ENCODE data around the gene DNAH17. TPM values are rescaled to one million over a fixed set of nuclear protein-coding genes. Genes with fewer than 3 reads are reported as not detected.

The DNAH17 gene
- total RNA-seq, 1 experiment from 2014 or later: 0.11 TPM

DNA sequence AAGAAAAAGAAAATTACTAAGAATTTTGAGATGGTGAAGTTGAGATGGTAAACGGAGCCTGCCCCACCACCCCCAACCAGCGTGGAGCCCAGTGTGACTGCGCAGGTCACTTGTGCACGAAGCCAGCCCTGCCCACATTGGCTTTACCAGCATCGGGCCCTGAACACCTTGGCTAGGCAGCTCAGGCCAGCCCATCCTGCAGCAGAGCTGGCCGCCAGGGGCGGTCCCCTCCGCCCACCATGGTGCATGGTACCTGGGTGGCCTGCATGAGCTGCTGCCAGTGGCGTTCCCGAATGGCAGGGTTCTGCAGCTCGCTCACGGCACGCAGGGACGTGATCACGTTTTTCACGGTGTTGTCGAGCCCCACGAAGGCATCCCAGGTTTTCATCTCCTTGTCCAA, 62.7 kb downstream of the DNAH17 start:
- DNase-seq (ENCODE audit: low spot score): no peak
- Histone ChIP-seq H3K4me3 (ENCODE audit: low read depth, low read length, poor library complexity, severe bottlenecking) (no peak overlapping the region), H3K9me3 (ENCODE audit: low read depth, low read length, poor library complexity, severe bottlenecking) (no peaks in the 10 kb centered on the region), H3K36me3 (ENCODE audit: insufficient read depth, low read length, poor library complexity, severe bottlenecking) (no peaks in the 10 kb centered on the region), H3K4me1 (ENCODE audit: insufficient read depth, low read length, poor library complexity, severe bottlenecking) (no peaks in the 10 kb centered on the region), H3K27me3 (replicated peaks; ENCODE audit: insufficient read depth, low read depth, low read length, poor library complexity) (no peaks in the 10 kb centered on the region), H3K27ac (ENCODE audit: low read depth, low read length, poor library complexity, severe bottlenecking) (no peak overlapping the region)
- POLR2A ChIA-PET (ENCODE audit: low non-redundant PET): no interaction called here
- TF ChIP-seq, protein P1, sequence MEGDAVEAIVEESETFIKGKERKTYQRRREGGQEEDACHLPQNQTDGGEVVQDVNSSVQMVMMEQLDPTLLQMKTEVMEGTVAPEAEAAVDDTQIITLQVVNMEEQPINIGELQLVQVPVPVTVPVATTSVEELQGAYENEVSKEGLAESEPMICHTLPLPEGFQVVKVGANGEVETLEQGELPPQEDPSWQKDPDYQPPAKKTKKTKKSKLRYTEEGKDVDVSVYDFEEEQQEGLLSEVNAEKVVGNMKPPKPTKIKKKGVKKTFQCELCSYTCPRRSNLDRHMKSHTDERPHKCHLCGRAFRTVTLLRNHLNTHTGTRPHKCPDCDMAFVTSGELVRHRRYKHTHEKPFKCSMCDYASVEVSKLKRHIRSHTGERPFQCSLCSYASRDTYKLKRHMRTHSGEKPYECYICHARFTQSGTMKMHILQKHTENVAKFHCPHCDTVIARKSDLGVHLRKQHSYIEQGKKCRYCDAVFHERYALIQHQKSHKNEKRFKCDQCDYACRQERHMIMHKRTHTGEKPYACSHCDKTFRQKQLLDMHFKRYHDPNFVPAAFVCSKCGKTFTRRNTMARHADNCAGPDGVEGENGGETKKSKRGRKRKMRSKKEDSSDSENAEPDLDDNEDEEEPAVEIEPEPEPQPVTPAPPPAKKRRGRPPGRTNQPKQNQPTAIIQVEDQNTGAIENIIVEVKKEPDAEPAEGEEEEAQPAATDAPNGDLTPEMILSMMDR (conservative IDR thresholded peaks at IDR 0.05; ENCODE audit: low read depth, low read length): no peak
- no peak for TF ChIP-seq EZH2 (IDR thresholded peaks at IDR 0.05; ENCODE audit: borderline replicate concordance, low read depth, low read length, poor library complexity, severe bottlenecking)
- intact Hi-C loops (cut with micrococcal nuclease; ENCODE audit: unreplicated experiment): no loop called here
- CTCF ChIA-PET: no interaction called here
- BruUV-seq (replicated peaks): no TSS peak

DNA sequence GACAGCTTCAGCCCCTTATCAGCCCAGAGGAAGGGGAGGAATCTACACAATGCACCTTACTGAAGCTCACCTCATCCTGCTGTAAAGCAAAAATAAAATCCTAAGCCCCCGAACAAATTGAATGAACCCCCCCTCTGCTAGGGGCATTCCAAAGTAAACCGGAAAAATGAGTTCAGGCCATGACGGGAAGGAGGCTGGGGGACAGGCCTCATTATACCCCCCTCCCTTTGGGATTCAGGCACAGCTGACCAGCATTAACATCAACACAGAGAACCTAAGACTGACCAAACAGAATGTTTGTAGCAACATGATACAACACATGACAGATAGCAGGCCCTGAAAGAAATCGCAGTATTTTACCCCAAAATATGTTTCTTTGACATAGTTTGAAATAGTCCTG, 64.2 kb downstream of the DNAH17 start:
- Histone ChIP-seq H3K27me3 (replicated peaks; ENCODE audit: insufficient read depth, low read depth, low read length, poor library complexity) (no peaks in the 10 kb centered on the region), H3K9me3 (ENCODE audit: low read depth, low read length, poor library complexity, severe bottlenecking) (no peaks in the 10 kb centered on the region), H3K27ac (ENCODE audit: low read depth, low read length, poor library complexity, severe bottlenecking) (no peak overlapping the region), H3K4me3 (ENCODE audit: low read depth, low read length, poor library complexity, severe bottlenecking) (no peak overlapping the region), H3K4me1 (ENCODE audit: insufficient read depth, low read length, poor library complexity, severe bottlenecking) (no peaks in the 10 kb centered on the region), H3K36me3 (ENCODE audit: insufficient read depth, low read length, poor library complexity, severe bottlenecking) (no peaks in the 10 kb centered on the region)
- BruUV-seq (replicated peaks): no TSS peak
- ChIA-PET POLR2A (ENCODE audit: low non-redundant PET) (no interaction called here), CTCF (no interaction called here)
- intact Hi-C loops (cut with micrococcal nuclease; ENCODE audit: unreplicated experiment): no loop called here
- TF ChIP-seq, protein P1 (conservative IDR thresholded peaks at IDR 0.05; ENCODE audit: low read depth, low read length): no peak
- no peak for TF ChIP-seq EZH2 (IDR thresholded peaks at IDR 0.05; ENCODE audit: borderline replicate concordance, low read depth, low read length, poor library complexity, severe bottlenecking)
- DNase-seq (ENCODE audit: low spot score): no peak

DNA sequence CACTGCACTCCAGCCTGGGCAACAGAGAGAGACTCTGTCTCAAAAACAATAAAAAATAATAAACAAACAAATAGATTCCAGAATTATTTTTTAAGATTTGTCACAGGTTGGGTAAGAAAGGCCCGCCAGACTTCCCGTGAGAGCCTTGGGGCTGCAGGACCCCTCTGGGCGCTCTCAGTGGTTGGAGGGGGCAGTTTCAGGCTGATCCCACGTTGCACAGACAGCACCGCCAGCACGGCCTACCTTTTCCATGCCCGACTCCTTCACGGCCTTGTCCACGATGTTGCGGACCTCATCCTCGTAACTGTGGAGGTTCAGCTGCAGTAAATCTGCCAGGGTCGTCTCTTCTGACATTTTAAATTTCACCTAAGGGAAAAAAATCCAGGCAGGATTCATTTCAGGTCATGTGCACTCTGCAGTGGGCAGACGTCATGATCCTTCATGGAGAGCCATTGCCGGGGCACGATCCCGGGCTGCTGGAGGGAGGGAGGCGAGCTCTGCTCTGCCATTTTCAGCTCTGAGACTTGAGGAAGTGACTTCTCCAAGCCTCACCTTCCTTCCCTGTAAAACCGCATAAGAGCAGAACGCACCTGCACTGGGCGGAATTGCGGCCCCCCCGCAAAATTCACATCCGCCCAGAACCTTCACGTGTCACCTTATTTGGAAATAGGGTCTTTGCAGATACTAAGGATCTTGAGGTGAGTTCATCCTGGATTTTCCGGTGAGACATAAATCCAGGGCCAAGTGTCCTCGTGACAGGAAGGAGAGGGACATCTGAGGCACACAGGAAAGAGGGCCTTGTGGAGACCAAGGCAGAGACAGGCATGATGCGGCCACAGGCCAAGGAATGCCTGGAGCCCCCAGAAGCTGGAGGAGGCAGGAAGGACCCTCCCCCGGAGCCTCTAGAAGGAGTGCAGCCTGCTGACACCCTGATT, 66.8 kb downstream of the DNAH17 start:
- H3K36me3 ChIP-seq (ENCODE audit: insufficient read depth, low read length, poor library complexity, severe bottlenecking): no peaks in the 10 kb centered on the region
- H3K4me1 ChIP-seq (ENCODE audit: insufficient read depth, low read length, poor library complexity, severe bottlenecking): no peaks in the 10 kb centered on the region
- H3K27me3 ChIP-seq (replicated peaks; ENCODE audit: insufficient read depth, low read depth, low read length, poor library complexity): no peaks in the 10 kb centered on the region
- CTCF ChIA-PET: no interaction called here
- POLR2A ChIA-PET (ENCODE audit: low non-redundant PET): no interaction called here
- DNase-seq (ENCODE audit: low spot score): no peak
- no peak overlapping the region for H3K4me3 ChIP-seq (ENCODE audit: low read depth, low read length, poor library complexity, severe bottlenecking)
- BruUV-seq (replicated peaks): no TSS peak
- TF ChIP-seq, protein P1 (conservative IDR thresholded peaks at IDR 0.05; ENCODE audit: low read depth, low read length): no peak
- TF ChIP-seq EZH2 (IDR thresholded peaks at IDR 0.05; ENCODE audit: borderline replicate concordance, low read depth, low read length, poor library complexity, severe bottlenecking): no peak
- no peaks in the 10 kb centered on the region for H3K9me3 ChIP-seq (ENCODE audit: low read depth, low read length, poor library complexity, severe bottlenecking)
- H3K27ac ChIP-seq (ENCODE audit: low read depth, low read length, poor library complexity, severe bottlenecking): no peak overlapping the region
- intact Hi-C loops (cut with micrococcal nuclease; ENCODE audit: unreplicated experiment): no loop called here
